Measurements from ENCODE around the gene KRTAP10-2.
"Not testable (repeated sequence)": the region's sequence is repeated elsewhere in the genome, so short reads cannot be mapped to it uniquely, and the experiment has no call there.

The KRTAP10-2 gene

GRCh38 chr21:44566403-44566802 is 15.1 kb upstream of the KRTAP10-2 start:
- no peak for DNase-seq

DNA sequence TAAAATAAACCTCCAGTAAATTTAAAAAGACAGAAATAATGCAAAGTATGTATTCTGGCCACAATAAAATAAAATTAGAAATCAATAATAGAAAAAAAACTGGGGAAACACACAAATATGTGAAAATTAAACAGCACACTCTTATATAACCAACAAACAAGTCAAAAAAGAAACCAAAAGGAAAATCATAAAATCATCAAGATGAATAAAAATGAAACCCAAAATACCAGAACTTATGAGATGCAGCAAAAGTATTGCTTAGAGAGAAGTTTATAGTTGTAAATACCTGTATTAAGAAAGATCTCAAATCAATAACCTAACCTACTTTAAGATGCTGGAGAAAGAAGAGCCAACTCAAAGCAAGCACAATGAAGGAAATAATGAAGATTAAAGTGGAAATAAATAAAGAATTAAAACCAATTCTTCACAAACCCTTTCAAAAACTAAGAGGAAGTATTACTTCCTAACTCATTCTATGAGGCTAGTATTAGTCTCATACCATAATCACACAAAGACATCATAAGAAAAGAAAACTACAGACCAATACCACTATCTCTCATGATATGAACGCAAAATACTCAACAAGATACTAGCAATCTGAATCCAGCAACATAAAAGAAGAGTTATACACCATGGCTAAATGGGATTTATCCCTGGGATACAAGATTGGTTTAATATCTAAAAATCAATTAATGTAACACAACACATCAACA is 13.7 kb upstream of the KRTAP10-2 start:
- no peak for DNase-seq

DNA sequence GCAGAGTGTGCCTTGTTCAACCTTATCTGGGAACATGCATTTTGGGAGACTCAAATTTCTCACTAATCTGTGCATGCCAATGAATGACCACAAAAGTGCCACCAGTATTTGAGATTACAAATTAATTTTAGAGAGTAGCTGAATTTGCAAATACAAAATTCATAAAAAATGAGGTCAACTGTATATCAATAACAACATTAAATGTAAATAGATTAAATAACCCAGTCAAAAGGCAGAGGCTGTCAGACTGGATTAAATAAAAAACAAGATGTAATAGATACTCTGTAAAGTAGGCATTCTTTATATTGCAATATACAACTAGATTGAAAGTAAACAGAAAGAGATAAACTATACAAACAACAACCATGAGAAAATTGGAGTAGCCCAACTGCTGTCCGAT is 12.8 kb upstream of the KRTAP10-2 start:
- no peak for DNase-seq

DNA sequence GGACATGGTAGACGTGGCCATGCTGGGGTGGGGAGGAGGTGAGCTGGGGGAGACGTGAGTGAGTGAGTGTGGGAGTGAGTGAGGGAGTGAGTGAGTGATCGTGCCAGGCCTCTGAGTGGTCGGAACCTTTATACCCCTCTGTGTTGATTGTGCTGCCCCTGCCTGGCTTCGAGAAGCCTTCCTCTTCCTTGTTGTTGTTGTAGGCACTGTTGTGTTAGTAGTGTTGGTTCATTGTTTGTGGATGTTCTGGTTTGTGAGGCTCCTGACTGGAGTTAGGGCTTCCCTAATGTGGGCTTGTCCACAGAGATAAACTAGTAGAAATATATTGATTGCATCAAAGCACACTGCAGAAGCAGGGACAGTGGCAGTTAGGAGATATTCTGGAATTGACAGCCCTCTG is 7.4 kb upstream of the KRTAP10-2 start, which contains the start of gene KRTAP10-3:
Gene KRTAP10-3 (minus strand): TSS at position 101 of the 400 bp plus-strand sequence. CDS start 80 bp downstream, at position 21.
- no peak for DNase-seq

- DNase-seq = not testable (repeated sequence)
These were observed 7.0 kb upstream of the KRTAP10-2 start for GRCh38 chr21:44558329-44558675.

GRCh38 chr21:44557491-44558328 is 6.4 kb upstream of the KRTAP10-2 start:
- DNase-seq = no peak

- DNase-seq = no peak
These were observed 5.6 kb upstream of the KRTAP10-2 start for GRCh38 chr21:44556879-44557278.

GRCh38 chr21:44555200-44555875 is 4.0 kb upstream of the KRTAP10-2 start:
- DNase-seq = no peak

DNA sequence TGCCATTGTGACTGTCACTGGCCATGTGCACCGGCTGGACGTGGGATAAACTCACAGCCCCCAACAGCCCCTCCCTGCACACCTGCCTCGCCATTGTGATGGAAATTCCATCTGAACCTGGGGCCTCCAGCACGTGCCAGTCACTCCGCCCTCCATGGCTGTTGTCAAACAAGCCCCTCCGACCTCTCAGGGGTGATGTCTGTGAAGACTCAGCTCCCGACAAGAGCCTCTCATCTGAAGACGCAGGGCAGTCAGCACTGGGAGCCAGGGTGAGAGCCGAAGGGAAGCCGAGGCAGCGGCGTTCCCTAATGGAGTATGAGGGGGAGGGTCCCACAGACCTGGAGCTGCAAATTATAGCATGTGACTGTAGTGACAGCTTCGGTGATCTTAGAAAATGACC is 1.4 kb upstream of the KRTAP10-2 start:
- DNase-seq = no peak

DNA sequence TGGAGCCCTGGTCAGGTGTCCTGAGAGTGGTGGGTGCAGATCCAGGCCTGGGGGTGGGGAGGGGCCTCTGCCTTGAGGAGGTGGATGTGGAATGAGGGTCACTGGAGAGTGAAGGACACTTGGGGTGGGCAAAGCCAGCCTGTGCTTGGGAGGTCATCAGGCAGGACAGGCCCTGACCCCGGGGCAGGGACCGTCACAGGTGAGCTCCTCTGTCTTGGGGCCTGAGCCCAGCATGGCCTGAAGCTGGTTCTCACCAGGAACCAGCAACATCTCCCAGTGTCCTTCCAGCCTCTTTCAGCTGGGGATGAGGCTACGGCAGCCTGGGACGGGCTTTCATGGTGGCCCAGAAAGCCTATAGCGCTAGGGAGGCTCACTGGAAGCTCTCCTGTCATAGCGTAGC is 831 bp upstream of the KRTAP10-2 start:
- DNase-seq = no peak

GRCh38 chr21:44550807-44551206 is 498 bp downstream of the KRTAP10-2 start:
- no peak for DNase-seq

GRCh38 chr21:44550285-44550684 is 1.0 kb downstream of the KRTAP10-2 start:
- DNase-seq = not testable (repeated sequence)

GRCh38 chr21:44549525-44550211 is 1.6 kb downstream of the KRTAP10-2 start:
- DNase-seq = no peak

- no peak for DNase-seq
These were observed 2.4 kb downstream of the KRTAP10-2 start for GRCh38 chr21:44548922-44549321.

GRCh38 chr21:44548381-44548780 is 2.9 kb downstream of the KRTAP10-2 start:
- DNase-seq = no peak

GRCh38 chr21:44547656-44548331 is 3.5 kb downstream of the KRTAP10-2 start:
- peak; percentile 18 for DNase-seq

GRCh38 chr21:44544566-44544965 is 6.7 kb downstream of the KRTAP10-2 start:
- DNase-seq = no peak

GRCh38 chr21:44542716-44543115 is 8.6 kb downstream of the KRTAP10-2 start:
- no peak for DNase-seq

GRCh38 chr21:44540741-44541288 is 10.5 kb downstream of the KRTAP10-2 start:
- no peak for DNase-seq

- no peak for DNase-seq
These were observed 11.2 kb downstream of the KRTAP10-2 start, which contains the start of gene KRTAP10-1 for GRCh38 chr21:44539991-44540666. KRTAP10-1 (minus strand) TSS chr21:44540195; CDS start chr21:44540150, 45 bp downstream.

- no peak for DNase-seq
These were observed 12.3 kb downstream of the KRTAP10-2 start for GRCh38 chr21:44539046-44539445.
